ENCODE results near the gene GGA2.
"Not testable (repeated sequence)": the region's sequence is repeated elsewhere in the genome, so short reads cannot be mapped to it uniquely, and the experiment has no call there.

GGA2 gene

DNA sequence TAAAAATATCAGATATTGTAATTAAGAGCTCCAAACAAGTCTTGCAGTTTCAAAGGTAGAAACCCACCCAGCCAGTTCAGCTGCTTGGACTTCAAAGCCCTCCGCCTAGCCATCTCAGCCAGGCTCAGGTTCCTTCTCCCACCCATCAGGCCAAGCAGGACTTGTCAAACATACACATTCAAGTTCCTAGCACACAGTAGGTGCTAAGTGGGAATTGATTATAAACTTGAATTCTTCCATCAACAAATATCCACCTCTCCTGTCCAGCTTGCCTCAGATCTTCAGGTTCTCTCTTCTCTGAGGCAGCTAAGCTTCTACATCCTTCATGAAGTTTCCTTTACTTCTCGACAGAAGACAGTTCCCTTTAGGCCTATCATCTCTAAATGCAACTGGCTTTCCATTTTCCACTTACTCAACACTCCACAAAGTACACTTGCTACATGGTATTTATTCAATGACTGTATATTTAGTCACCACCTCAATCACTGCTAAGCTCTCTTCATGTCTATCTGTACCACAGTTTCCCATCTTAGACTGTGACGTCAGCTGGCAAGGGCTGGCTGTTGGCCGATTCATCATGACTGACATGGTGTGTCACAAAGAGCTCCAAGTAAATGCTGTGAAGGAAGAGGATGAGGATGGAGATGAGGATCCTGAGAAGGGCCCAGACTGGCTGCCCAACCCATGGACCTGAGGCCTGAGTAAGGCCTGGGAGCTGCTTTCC, 44.0 kb downstream of the GGA2 start:
- DNase-seq (ENCODE audit: low read depth) = no peak

GRCh38 chr16:23465179-23465578, 45.1 kb downstream of the GGA2 start:
- no peak for DNase-seq (ENCODE audit: low read depth)

GRCh38 chr16:23464196-23464595, 46.1 kb downstream of the GGA2 start:
- no peak for DNase-seq (ENCODE audit: low read depth)

GRCh38 chr16:23462994-23463393, 47.3 kb downstream of the GGA2 start:
- DNase-seq (ENCODE audit: low read depth) = not testable (repeated sequence)

- DNase-seq (ENCODE audit: low read depth) = no peak
These were observed 56.8 kb downstream of the GGA2 start for GRCh38 chr16:23453338-23454052.

DNA sequence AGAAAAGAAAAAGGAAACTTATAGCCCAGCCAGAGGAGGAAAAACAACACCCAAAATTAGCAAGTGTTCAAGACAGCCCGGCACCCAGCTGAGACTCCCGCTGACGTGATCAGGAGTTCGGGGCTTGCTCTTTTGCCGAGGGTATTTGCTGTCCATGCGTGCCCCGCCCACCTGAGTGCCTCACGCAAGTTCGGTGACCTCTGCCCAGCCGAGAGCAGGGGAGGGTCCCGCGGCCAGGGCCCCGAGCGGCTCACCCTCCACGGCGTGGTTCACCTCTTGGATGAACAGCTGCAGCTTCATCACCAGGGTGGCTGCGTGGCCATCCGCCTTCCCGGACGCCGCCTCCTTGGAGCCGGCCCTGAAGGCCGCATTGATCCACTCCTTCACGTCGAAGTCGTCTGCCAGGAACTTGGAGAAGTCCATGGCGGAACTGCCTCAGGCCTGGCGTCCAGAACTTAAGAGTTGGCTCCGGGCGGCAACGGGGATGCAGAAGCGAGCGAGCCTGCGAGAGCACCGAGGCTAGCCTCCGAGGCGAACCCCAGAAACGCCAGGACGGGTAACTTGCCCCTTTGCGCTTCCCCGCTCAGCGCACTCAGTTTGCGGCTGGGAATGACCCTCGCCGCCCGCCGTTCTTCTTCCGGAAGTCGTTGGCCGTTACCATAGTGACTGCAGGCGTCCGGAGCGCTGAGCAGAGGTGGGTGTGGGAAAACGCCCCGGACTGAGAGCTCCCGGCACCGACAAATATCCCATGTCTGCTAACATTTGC, 57.5 kb downstream of the GGA2 start, which contains the start of gene COG7:
Gene COG7 (minus strand): TSS at position 618 of the 766 bp plus-strand sequence. CDS start 195 bp downstream, at position 423.
- peak; percentile 73 for DNase-seq (ENCODE audit: low read depth)

- DNase-seq (ENCODE audit: low read depth) = no peak
These were observed 58.1 kb downstream of the GGA2 start for GRCh38 chr16:23452221-23452571.

- DNase-seq (ENCODE audit: low read depth) = no peak
These were observed 61.9 kb downstream of the GGA2 start for GRCh38 chr16:23448392-23448791.

DNA sequence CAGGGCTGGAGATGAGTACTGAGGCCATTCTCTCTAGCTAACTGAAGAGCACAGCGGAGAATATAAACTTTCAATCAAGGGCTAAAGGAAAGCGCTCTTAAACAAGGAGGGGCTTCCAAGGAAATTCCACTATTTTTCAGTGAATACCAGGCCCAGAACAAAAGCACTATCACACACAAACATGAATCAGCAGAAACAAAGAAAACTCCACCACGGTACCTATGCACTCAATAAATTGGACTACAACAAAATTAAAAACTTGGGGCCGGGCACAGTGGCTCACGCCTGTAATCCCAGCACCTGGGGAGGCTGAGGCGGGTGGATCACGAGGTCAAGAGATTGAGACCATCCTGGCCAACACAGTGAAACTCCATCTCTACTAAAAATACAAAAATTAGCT, 72.8 kb downstream of the GGA2 start:
- not testable (repeated sequence) for DNase-seq (ENCODE audit: low read depth)

- no peak for DNase-seq (ENCODE audit: low read depth)
These were observed 73.3 kb downstream of the GGA2 start for GRCh38 chr16:23436951-23437350.

DNA sequence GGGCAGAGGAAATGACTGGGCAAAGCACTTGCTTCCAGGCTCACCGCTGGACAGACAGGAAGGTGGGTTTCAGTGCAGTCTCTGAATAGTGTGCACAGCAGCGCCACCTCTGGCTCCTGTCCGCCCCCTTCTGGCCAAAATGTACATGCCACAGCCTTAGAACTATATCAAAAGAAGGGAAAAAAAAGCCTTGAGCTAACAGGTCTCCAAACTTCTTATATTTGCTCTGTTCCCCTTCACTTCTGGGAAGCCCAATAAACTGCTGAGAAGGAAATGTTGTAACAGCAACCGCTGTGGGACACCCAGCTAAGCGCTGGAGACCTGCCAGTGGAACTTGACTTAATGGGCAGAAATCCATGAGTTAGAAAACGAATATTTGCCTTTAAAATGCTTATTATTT, 74.8 kb downstream of the GGA2 start:
- peak; percentile 43 for DNase-seq (ENCODE audit: low read depth)

DNA sequence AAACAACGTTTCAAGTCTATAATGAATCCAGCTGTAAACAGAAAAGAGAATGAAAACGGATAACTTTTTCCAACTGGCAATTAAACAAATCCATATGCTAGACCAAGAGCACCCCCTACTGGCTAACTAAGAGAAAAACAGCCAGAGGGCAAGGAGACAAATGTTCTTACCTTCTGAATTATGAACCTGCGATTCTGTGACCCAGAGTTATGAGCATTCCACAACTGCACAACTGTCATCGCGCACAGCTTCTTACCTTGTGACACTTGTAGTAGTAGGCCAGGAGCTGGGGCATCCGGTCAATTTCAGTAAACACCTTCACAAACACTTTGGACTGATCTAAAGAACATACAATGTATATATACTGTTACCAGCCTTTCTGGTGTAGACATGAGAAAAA, 75.9 kb downstream of the GGA2 start:
- no peak for DNase-seq (ENCODE audit: low read depth)

DNA sequence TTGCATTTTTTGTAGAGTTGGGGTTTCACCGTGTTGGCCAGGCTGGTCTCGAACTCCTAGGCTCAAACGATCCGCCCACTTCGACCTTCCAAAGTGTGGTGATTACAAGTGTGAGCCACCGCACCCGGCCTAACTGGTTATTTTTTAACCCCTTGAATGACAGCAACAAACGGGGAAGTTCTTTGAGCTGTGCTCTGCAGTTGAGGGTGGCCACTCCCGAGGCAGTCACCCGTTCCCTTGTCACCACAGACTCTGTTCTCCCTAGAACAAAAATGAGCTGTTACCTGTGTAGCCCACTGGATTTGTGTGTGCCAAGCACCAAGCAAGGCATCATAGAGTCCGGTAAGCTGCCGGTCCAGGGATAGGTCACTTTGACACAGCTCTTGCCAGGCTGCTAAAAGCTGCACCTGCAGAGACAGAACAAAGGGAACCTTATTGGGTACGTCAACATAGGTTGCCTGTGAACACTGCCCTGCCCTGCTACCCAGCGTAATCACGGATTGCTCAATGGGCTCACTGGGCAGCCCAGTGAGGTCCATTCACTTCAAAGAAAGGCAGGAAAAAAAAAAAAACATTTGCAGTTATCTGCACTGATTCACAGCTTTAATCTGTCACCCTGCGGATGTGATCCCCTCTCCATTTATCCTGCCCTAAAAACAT, 76.9 kb downstream of the GGA2 start:
- no peak for DNase-seq (ENCODE audit: low read depth)

DNA sequence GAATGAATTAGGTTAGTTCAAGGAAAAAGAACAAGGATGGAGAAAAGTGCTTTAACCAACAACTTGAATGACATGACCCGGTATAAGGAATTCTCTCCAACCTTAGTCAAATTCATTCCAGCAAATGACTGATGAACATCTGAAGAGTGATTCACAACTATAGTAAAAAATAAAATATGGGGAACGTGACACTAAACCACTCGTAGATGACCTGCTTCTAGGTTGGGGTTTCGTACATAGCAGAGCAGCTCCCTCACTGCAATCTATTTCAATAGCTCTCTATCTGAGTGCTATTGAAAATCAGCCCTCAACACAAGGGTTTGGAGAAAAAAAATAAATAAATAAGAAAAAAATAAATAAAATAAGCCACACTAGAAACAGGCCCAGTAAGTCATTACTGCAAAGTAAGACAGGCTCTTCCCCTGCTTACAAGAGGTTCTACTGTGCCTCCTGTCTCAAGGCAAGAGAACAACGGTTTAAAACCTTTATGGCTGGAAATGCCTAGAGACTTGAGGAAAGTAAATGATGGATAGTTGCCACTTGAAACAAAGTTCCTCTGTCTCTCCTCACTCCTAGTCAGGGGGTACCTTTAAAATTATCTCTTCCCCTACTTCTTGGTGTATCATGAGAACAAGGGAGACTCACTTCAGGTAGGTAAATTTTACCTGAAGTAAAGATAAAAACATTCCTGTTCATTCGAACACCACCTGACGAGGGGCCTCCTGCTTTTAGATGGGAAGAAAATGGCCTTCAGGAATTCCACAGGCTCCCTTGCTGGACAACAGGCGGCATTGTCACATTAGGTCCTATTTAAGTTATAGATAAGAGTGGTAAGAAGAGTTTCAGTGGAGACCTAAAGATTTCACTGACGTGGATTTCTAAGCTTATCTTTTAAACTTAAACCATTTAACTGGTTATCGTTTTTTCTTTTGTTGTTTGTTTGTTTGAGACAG, 77.8 kb downstream of the GGA2 start:
- no peak for DNase-seq (ENCODE audit: low read depth)

DNA sequence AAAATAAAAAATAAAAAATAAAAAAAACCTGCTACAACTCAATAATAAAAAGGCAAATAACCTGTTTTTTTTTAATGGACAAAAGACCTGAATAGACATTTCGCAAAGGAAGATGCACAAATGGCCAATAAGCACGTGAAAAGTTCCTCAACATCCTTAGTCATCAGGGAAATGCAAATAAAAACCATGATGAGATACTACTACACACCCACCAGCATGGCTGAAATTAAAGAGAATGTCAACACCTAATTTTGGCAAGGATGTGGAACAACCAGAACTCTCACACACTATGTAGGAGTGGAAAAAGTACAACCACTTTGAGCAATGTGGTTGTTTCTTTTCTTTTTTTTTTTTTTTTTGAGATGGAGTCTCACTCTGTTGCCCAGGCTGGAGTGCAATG, 81.9 kb downstream of the GGA2 start:
- DNase-seq (ENCODE audit: low read depth) = no peak

DNA sequence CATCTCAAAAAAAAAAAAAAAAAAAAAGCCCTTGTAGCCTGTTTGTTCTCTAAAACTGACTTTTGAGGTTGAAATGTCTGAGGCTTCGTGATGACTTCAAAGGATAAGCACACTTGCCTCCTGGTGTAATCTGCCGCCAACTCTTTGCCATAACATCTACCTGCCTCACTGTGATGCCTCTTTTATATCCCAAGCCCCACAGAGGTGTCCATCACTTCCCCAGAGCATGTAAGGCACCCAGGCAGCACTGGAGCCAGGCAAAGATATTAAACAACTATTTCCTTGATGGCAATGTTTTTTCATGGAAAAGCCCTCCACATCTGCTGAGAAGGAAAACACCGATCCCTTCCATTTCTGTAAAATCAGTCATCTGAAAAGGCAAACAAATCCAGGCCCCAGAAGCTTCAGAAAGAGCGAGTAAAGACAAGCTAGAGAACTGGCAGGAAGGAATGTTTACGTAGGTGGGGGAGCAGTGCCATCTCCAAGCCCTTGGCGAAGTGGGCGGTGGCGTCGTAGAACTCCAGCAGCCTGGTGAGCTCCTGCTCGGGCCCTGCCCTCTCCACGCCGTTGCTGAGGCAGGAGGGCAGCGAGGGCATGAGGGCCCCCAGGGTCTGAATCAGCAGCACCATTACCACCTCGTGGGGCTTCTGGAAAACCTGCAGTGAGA, 85.9 kb downstream of the GGA2 start:
- no peak for DNase-seq (ENCODE audit: low read depth)

GRCh38 chr16:23423496-23424049, 86.7 kb downstream of the GGA2 start:
- no peak for DNase-seq (ENCODE audit: low read depth)

GRCh38 chr16:23420011-23420410, 90.3 kb downstream of the GGA2 start:
- no peak for DNase-seq (ENCODE audit: low read depth)

GRCh38 chr16:23416816-23417215, 93.5 kb downstream of the GGA2 start:
- no peak for DNase-seq (ENCODE audit: low read depth)

- no peak for DNase-seq (ENCODE audit: low read depth)
These were observed 95.6 kb downstream of the GGA2 start for GRCh38 chr16:23414731-23415130.

Measured in activated gamma-delta T cell treated with anti-CD3 and anti-CD28 coated beads, Interleukin-2, amount 50 U/mL, for 16 hours (primary cell).